CD4-positive, alpha-beta T cell treated with Interleukin-1 beta for 1 hour (primary cell): Measurements from ENCODE around the gene LARP1.

Experiments used
- DNase-seq, 2 donors: peaks; one replicate each; pipeline ENCODE4 v3.0.0-alpha.2; 2020 to 2022

Gene LARP1

GRCh38 chr5:154762700-154763099, 7.5 kb downstream of the LARP1 start:
- no peak for DNase-seq

GRCh38 chr5:154764967-154765366, 9.8 kb downstream of the LARP1 start:
- DNase-seq: no peak

DNA sequence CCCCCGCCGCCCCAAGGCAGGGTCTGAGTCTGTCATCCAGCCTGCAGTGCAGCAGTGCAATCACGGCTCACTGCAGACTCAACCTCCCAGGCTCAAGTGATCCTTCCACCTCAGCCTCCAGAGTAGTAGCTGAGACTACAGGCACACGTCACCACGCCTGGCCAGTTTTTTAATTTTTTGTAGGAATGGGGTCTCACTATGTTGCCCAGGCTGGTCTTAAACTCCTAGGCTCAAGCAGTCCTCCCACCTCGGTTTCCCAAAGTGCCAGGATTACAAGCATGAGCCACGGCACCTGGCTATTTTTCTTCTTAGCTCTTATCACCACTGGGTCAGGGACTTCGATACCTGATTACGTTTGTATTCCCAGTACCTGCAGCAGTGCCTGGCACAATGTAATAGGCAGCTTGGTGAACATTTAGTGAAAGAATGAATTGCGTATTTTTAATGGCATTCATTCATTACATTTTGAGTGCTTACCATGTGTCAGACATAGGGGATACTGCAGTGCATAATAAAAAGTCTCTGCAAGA, 10.3 kb downstream of the LARP1 start:
- no peak for DNase-seq

GRCh38 chr5:154766558-154767281, 11.5 kb downstream of the LARP1 start:
- no peak for DNase-seq

- DNase-seq: no peak
These were observed 12.4 kb downstream of the LARP1 start for GRCh38 chr5:154767576-154767975.

- DNase-seq: no peak
These were observed 13.0 kb downstream of the LARP1 start for GRCh38 chr5:154768207-154768606.

DNA sequence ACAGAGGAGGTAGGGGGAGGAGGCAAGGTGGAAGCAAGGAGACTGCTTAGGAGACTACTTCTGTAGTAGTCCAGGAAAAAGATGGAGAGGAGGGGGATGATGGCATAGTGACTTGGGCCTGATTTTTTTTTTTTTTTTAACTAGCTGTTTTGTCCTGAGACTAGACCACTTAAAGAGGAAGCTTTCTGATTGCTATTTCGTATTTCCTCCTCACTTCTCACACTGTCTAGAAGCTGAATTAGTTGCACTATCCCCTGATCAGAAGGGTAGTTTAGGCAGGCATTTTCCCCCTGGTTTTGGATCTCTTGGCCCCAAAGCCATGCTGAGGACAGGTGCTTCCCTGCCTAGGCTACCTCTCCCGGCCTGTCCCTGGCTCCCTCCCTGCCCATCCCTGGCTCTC, 14.9 kb downstream of the LARP1 start:
- no peak for DNase-seq

GRCh38 chr5:154771383-154771901, 16.3 kb downstream of the LARP1 start:
- DNase-seq: no peak

DNA sequence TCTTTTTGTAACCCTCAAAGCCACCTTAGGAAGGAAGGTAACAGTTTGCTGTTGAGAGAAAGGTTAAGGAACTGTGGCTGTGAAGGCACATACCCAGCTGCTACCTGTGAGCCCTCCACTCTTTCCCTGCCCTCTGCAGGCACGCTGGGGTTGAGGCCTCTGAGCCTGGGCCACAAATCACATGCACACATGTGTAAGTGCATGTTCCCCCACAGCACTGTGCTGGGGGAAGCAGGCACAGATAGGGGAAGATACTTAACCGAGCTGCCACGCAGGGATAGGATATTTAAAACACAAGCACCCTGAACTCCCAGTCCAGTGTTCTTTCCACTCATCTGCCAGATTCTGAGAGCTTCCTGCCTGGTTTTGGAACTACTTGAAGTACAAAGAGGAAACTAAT, 18.1 kb downstream of the LARP1 start:
- no peak for DNase-seq

DNA sequence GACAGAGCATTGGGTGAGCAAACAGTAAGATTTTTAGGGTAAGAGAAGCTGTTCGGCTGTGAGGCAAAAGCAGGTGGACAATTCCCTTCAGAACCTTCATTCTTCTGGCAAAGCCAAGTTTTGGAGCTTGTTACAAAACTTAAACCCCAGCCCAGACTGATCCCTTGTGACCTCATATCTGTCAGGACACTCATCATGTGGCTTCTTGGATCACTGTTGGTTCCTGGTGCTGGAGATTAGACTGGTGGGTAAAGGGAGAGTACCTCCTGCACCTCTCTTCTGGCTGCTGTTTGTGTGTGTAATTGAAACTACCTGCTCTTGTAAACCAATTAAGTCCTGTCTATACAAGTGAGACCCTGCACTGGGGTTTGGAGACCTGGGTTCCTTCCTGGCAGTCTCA, 21.0 kb downstream of the LARP1 start:
- no peak for DNase-seq

GRCh38 chr5:154778534-154778933, 23.4 kb downstream of the LARP1 start:
- no peak for DNase-seq

DNA sequence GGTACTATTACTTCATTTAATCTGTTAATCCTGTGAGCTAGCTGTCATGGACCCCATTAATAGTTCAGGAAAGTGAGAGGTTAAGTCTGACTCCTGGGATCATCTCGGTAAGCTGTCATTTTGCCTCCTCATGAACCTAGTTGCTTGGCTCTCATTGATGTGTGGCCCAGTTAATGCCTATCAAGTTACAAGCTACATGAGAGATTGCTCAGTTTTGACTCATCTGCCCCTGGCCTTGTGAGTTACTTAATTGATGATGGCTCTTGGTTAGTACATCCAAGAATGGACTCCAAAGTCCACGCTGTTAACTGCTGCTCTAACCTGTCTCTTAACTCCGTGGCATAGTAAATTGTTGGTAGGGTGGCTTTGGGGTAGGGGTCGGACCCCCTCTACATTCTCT, 23.9 kb downstream of the LARP1 start:
- no peak for DNase-seq

DNA sequence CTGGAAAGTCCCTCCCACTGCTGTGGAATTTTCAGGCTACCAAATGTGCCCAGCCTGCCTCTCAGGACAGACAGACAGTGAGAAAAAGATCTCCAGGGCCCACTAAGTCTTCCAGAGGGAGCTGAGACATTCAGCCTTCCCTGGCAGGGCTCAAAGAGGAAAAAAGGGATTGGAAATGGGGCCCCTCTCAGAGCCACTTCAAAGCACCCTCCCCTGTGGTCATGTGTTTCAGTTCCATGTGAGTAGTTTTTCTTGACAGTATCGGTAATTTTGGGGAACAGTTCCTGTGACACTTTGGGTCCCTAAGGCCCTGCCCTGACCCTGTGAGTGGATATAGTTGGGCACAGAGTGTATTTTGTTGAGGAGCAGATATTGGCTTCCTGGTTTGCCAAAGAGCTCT, 25.0 kb downstream of the LARP1 start:
- no peak for DNase-seq

GRCh38 chr5:154782326-154782725, 27.1 kb downstream of the LARP1 start:
- no peak for DNase-seq

GRCh38 chr5:154782812-154783592, 27.8 kb downstream of the LARP1 start:
- no peak for DNase-seq

- no peak for DNase-seq
These were observed 28.7 kb downstream of the LARP1 start for GRCh38 chr5:154783774-154784460.

DNA sequence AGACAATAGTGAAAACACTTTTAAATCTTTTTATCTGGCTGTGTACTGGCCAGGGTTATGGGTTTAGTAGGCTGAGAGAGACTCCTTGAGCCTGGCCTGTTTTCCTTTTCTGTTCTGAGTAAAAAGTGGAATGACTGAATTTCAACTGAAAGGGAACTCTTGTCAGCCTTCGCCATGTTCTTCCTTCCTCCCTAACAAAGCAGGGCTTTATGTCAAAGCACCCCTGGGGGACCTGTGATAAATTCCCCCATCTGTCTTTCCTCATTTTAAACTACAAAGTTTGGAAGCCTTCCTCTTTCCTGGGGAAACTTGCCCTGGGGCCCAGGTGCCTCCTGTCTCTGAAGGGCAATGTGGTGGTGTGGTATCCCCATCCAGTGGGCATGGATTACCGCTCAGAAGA, 29.7 kb downstream of the LARP1 start:
- no peak for DNase-seq

- DNase-seq: no peak
These were observed 31.2 kb downstream of the LARP1 start for GRCh38 chr5:154786414-154786813.

DNA sequence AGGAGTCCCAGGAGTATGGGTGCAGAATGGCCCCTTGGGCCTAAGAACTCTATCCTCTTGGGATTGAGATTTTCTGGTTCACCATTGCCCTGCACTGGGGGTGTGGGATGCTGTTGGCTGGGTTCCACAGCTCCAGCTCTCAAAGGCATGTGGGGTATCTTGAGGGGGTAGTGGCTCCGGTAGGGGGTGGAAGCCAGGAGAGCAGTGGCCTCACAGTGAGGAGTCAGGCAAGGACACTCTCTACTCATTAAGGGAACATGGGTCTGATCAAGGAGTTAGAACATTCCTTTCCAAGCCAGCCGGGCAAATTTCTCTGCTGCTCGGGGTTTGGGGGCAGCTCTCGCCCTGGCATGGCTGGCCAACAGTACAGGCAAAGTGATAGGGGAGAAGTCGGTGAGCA, 33.0 kb downstream of the LARP1 start:
- no peak for DNase-seq

- no peak for DNase-seq
These were observed 36.4 kb downstream of the LARP1 start for GRCh38 chr5:154791535-154791934.

DNA sequence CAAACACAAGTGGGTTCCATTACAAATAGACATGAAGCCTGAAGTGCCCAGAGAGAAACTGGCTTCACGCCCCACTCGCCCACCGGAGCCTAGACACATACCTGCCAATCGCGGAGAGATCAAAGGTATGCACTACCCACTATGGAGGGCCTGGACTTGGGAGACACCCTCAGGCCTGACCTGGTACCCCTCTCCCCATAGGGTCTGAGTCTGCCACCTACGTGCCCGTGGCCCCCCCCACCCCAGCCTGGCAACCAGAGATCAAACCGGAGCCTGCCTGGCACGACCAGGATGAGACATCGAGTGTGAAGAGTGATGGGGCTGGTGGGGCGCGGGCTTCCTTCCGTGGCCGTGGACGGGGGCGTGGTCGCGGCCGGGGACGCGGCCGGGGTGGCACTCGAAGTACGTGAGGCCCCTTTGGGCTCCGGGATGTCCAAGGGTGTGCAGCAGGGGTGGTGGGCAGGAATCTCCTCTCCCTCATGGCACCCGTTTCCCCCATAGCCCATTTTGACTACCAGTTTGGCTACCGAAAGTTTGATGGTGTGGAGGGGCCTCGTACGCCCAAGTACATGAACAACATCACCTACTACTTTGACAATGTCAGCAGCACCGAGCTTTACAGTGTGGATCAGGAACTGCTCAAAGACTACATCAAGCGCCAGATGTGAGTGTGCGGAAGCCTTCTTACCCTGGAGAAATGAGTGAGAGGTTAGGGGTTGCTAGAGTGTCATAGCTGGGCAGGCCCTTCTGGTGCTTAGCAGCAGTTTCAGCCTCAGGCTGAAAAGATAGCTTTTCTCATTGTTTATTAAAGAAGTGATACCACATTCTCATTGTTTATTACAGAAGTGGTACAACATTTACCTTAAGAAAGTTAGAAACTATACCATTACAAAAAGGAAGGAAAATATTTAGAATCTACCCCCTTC, 38.7 kb downstream of the LARP1 start:
- no peak for DNase-seq

GRCh38 chr5:154794525-154795234, 39.5 kb downstream of the LARP1 start:
- no peak for DNase-seq
